GM18858 (cell line): Measurements from ENCODE around the gene ZNHIT2.

Source experiments
- ATAC-seq: cut with Tn5 transposase; IDR thresholded peaks from one replicate; pipeline ENCODE4 v1.9.1; 2021; ENCODE audit not compliant: unreplicated experiment

ZNHIT2 gene

DNA sequence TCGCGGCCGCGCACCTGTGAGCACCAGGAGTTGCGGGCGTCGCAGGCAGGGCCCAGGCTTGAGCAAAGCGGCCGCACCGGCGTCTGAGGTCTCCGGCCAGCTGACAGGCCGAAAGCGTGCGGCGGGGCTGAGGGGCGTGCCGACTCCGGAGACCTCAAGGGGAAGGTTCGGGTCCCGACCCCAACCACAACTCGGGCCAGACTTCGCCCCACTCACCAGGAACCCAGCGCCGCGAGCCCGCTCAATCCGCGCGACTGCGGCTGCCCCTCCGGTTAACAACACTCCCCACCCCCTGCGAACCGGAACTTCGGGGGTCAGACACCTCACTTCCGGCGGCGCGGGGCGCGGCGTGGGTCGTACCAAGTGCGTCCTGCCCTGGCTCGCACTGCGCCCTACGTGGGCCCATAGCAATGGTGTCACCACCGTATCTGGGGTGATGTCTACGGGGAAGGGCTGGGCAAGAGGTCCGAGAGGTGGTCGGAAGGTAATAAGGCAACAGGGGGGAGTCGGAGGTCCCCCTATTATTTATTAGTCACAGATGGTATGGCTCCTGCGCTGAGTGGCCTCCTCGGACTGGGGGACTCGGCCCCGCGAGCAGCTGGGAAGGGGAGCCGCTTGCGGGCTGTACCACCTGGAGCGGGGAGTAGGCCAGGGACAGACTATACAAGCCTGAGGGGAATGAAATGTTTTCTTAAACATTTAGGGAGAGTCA lies 16.9 kb upstream of the ZNHIT2 start, which contains the start of gene SYVN1:
TSS of gene SYVN1 (minus strand) at position 280 of the 712 bp plus-strand sequence. CDS start 918 bp downstream, outside the sequence.
- peak; percentile 28 for ATAC-seq

DNA sequence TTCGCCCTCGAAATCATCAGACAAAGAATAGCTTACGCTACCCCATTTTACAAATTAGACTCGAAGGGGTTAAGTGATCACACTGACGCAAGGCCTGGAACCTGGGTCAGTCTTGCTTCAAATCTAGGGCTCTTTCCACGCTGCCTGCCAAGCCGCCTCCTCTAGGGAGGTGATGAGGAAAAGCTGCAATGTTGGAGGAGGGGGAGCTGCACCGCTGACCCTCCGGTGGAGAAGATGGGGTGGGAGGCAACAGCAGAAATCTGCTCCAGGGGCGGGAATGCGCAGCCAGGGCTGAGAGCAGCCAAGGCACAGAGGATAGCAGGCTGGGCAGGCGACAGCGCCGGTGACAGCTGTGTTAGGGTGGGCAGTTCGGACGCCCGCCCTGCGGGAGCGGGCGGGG lies 16.2 kb upstream of the ZNHIT2 start:
- no peak for ATAC-seq

DNA sequence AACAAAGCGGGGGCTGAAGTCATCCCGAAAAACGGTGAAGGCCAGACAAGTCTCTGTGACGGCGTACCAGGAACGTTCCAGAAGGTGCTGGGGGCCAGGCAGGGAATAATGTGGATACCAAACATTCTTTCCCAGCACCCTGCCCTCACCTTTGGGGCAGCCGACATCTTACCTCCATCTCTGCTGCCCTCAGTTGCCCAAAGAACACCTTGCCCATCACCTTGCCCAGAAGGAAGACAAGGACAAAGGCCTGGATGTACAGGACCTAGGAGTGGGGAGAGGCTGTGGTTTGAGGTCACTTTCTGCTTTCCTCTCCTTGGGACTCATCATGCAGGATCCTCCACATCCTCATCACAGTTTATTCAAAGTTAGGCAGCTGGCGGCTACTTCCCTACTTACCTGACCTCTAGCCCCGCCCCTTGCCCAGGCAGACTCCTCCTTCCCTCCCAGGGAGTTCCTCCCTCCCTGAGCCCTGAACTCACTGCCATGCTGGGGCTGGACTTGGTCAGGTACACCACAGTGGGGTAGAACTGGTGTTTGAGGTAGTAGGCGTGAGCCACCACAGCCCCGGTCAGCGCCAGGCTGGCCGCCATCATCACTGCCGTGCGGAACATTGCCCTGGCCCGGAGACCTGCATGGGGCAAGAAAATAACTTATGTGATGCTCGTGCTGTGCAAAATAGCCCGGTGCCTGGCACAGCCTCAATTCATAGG lies 15.6 kb upstream of the ZNHIT2 start:
- ATAC-seq: no peak

DNA sequence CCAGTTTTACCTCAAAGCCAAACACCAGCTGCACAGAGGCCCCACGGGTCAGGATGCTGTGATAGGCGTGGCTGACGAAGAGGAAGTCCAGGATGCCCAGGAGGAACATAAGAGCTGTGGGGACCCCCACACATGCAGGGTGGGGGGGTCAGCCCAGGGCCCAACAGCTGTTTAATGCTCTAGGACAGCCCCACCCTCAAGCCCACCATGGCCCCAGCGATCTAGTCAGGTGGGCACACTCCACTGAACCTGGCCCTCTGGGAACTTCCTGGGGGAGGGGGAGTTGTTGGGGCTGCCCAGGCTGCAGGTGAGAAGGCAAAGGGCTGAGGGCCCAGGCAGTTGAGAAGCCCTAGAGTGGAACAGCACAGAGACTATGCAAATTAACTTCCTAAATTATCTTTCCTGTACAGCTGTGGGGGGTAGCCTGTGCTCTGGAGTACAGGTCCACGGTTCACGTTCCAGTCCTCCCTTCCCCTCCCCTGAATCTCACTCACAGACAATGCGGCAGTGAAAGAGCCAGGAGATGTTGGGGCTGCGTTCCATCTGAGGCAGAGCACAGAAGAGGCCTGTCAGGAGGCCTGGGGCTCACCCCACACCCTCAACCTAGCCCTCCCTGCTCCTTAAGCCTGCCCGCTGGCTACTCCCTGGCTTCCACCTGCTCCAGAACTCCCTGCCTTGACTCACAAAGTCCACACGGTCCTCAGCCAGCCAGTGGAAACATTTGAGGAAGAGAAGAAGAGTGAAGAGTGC lies 14.9 kb upstream of the ZNHIT2 start:
- no peak for ATAC-seq

DNA sequence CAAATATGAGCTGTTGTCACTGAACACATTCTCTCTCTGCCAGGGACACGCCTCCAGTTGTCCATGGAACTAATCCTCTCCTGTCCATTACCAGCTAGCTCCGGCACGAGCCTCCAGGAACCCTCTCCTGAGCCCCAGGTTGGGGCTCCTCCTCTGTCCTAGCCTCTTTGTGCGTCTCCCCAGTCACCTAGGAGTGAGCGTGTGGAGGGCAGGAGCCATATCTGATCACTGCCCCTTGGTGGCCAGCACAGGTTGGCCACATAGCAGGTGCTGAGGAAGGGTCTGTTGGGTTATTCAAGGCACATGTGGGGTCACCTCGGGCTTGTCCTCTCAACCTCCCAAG lies 14.4 kb upstream of the ZNHIT2 start:
- ATAC-seq: no peak

DNA sequence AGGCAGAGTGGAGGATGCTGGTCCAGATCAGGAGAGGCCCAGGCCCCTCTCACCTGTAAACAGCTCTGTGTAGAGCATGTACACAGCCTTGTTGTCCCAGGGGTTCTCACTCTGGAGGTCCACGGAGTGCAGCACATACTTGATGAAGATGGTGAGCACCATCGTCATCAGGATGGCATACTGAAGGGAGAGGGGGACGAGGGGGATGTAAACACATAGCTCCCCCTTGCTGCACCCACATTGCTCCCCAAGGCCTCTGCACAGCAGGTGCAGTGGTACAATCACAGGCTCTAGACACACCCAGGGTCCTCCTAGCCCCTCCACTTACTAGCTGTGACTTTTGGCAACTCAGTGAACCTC lies 13.9 kb upstream of the ZNHIT2 start:
- no peak for ATAC-seq

DNA sequence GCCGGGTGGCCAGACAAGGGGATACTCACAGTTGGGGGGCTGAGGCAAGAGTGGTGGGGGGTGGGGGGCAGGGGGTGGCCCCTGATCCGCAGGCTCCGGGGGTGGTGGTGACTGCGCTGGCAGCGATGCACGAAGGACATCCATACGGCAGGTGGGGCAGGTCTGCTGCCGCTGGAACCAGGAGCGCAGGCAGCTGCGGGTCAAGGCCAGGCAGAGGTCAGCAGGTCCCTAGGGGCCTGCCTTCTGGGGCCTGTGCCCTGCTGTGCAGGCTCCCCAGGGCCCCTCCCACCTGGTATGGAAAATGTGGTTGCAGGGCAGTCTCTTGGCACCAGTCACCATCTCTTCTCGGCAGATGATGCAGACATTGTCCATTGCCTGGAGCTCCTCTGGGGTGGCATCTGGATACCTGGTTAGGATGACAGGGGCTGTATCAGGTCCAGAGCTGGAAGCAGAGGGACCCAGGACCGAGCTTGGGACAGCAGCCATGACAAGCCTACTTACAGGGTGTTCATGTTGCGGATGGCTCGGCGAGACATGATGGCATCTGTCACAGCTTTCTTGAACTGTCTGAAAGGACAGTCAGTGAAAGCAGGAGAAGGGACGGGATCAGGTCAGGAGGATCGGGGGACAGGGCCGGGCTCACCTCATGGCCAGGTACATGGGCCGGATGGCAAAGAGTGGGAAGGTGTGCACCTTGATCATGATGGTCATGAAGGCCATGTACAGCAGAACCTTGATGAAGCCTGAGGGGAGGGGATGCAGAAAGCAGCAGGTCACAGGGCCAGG lies 13.3 kb upstream of the ZNHIT2 start:
- no peak for ATAC-seq

DNA sequence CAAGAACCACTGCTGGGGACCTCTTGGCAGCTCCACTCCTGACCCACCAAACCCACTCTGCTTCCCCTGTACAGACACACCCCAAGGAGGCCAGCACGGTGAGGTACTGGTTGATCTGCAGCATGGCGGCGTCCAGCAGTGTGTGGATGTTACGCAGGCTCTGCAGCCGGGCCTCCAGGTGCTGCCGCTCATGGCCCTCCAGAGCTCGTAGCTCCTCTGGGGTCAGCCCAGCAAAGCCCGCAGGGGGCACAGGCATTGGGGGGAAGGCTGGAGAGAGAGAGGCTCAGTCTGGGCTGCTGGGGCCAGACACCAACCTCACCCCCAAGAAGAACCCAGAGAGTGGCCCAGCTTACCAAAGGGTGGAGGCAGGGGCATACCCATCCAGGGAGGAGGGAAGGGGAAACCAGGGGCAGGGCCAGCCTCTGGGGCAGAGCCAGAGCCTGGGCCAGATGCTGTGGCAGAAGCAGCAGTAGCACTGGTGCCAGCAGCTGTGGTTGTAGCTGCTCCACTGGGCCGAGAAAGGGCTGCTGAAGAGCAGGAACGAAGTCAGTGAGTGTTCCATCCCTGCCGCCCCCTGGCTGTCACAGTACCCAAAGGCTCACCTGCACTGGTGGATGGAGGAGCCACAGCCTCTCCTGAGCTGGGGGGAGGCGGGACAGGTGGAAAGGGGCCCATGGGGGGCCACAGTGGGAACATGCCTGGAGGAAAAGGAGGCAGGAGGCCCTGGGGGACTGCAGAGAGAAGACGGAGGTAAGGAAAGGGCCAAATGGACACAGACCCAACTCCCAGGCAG lies 12.3 kb upstream of the ZNHIT2 start:
- ATAC-seq: no peak

DNA sequence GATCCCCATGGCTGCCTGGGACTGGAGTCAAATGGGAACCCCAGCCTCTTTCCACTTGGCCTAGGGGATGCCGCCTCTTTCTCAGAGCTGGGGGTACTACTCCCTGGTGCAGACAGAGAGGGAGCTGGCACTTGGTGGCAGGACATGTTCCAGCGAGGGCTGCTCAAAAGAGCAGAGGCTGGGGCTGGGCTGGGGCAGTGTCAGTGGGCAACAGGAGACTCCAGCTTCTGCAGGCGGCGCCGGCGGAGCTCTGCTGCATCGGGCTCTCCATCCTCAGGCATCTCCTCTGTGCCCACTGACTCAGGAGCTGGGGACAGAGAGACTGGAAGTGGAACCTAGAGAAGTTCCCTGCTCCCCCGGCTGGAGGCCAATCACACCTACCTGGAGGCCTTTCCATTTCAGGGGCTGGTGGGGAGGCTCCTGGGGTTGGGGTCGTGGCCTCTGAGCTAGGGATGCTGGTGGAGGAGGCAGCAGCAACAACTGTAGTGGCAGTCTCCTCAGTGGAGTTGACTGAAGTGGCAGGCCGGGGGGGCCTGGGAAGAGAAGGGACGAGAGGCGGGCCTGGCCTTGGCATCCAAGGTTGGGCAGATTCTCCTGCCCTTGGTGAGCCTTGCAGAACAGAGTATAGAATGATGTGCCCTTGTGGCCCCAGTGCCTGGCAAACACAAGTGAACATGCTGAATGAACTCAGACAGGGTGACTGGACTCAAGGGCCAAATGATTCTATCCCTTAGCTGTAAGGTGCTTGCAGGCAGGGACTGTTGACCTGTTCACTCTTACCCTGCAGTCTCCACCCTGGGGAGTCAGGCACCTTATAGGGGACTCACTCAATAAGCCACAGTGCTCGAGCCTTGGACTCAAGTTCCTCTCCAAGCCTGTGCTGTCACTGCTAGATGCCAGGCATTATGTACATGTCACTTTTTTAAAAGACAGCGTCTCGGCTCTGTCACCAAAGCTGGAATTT lies 11.0 kb upstream of the ZNHIT2 start:
- no peak for ATAC-seq

DNA sequence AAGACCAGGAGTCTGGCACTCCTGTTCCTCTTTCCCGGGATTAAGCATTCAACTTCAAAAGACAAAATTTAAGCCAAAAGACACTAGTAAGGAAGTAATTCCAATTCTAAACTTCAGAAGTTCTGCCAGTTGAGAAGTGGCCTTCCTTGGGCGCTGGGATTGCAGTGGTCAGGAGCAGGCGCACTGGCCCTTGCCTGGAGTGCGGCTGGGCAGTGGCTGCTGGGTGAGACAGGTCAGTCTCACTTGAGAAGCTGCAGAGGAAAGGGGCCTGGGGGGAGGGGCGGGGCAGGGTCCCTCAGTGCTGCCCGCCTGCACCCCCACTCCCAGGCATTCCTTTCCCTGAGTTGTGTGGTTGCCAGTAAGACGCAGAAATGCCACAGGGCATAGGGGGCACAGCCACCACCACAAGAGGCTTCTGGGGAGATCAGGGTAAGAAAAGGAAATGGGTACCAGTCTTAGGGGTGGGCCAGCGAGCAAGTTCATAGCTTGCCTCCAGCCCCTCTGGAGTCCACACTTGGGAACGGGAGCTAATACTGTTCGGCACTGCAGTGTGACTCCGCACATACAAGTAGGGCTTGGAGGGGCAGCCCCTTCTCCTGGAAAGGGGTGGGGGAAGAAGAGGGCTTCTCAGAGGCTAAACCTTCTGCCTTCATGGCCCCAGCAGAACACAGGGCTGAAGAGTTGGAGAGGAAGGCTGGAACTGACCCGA lies 10.1 kb upstream of the ZNHIT2 start:
- no peak for ATAC-seq

DNA sequence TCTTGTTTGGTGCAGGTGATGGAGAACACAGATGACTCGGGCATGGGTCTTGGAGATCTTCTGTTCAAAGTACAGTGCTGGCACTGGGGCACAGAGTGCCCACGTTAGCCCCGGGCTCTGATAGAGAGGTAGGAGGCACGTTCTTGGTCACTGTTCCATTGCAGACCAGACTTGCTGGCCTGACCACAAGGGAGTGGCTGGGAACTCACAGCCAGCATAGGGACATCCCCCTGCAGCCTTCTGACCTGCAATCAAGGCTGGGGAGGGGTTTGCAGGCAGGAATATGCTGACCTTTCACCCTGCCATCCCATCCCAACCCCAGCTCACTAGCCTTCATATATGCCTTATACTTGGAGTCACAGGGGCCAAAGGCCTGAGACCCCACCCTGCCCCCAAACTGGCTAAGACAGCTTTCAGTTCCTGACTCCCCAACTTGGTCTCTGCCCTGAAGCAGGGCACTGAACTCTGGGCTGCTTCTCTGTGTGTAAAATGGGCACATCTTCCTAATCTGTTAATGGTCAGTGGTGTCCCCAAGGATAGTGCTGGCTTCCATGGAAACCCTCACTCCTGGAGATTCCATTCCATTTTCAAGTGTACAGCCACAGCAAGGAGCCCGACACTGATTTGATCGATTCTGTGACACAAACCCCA lies 9.2 kb upstream of the ZNHIT2 start:
- no peak for ATAC-seq

DNA sequence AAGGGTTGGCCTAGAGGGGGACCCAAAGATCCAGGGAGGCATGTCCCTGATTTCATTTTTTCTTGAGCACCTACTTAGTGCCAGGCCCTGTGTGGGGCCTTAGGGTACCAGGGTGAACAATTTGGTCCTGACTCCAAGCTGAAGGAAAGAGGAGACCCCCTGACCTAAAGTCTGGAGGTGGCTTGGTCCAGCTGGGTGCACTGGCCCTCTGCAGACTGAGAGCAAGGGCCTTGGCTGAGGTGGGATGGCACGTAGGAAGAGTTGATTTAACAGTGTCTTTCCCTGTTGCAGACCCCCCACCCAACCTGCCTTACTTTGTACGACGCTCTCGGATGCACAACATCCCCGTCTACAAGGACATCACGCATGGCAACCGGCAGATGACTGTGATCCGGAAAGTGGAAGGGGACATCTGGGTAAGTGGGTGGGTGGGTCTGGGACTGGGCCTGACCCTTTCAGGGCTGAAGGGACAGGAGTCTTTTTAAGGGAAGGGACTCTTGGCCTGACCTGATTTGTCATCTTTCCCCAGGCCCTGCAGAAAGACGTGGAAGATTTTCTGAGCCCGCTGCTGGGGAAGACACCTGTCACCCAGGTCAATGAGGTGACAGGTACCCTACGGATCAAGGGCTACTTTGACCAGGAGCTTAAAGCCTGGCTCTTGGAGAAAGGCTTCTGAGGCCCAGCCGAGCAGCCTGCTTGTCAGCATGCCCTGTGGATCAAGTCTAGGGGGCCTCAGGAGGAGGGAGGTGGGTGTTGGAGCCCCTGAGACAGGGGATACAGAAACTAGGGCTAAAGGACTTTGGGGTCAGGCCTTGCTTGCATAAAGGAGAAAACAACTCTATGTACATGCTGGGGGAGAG lies 7.9 kb upstream of the ZNHIT2 start:
- no peak for ATAC-seq

DNA sequence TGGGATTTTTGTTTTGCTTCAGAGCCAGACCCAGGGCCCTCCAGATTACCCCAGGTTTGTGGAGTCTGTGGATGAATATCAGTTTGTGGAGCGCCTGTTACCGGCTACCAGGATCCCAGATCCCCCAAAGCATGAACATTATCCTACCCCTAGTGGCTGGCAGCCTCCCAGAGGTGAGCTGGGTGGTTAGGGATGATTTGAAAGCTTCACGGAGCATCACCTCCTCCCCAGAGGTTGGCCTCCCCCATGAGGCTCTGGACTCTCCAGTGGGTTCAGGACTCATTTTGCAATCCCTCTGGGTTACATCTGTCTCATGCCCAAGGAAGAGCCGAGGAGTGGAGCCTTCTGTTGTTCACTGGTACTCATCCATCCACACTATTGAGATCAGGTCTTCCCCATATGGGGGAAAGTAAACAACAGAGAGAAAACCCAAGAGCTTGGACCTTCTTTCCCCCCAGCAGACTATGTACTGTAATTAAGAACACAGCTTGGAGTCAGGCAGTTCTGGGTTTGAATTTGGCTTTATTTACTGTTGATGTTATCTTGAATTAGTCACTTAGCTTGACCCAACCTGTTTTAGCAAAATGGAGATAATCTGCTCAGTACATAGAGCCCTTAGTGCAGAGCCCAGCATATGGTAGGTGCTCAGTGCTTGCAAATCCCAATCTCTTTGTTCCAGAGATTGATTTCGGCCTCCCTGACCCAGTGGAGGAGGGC lies 7.1 kb upstream of the ZNHIT2 start:
- no peak for ATAC-seq

DNA sequence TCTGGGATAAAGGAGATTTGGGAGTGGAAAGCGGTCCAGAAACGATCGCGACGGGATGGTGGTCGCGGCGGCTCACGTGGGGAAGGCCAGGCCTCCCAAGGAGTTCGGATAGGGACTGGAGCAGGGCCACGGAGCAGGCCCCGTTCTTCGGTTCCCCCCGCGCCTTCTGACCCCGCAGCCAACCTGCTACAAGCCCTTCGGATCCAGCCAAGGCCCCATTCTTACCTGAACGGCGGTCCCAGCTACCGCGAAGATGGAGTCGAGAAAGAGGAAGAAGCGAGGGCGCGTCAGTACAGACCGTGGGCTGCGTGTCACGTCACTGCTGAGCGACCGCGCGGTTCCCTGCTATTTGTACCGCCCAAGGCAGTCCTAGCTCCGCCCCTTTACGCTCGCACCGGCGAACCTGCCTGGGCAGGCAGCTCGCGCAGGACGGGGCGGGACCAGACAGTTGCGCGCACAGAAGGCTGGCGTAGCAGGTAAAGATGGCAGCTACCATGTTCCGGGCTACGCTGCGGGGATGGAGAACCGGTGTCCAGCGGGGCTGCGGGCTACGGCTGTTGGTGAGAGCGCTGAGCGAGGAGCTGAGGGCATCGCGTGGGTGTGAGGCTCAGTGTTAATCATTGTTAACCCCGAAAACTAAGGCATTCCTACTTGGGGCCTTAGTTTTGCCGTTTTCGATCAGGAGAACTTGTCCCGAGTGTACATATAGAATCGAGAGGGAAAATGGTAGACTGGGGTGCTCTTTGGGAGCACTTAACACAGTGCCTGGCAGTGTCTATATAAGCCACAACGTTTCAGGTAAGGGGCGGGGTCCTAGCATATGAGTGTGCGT lies 4.6 kb upstream of the ZNHIT2 start, which contains the start of the genes FAU and MRPL49:
TSS of gene FAU (minus strand) at position 270 of the 832 bp plus-strand sequence. CDS start 321 bp downstream, outside the sequence.
TSS of gene MRPL49 (plus strand) at position 457 of the 832 bp plus-strand sequence. CDS start at position 483, 26 bp downstream.
- peak; percentile 58 for ATAC-seq

DNA sequence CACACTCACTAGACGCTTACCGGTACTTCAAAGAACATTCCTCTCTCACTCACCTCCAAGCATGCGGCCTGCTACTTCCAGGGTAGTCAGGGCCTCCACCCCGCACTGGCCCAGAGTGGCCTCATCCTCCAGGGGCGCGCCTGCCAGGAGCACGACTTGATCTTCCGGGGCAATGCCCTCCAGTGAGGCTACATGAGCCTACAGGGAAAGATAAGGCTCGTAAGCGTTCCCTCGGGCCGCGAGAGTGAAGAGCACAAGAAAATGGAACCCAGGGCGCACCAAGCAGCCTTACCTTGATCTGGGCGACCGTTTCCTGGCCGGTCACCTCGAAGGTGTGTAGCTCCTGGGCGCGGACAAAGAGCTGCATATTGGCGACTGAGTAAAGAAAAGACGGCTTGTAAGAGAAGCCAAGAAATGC lies 4.0 kb upstream of the ZNHIT2 start:
- ATAC-seq: no peak
